H1 (cell line): ENCODE measurements around the gene SND1. TPM values are rescaled to one million over a fixed set of nuclear protein-coding genes. Genes with fewer than 3 reads are reported as not detected.

ENCODE experiments used
- CTCF ChIA-PET: fragments of 300-600 bp; sonication (Branson Sonifier 250); formaldehyde crosslinking; loops from one replicate; lab custom pipeline; 2021; ENCODE audit not compliant: partially characterized antibody; lab: Charles Lee
- POLR2A ChIA-PET: fragments of 300-600 bp; sonication (Branson Sonifier 250); formaldehyde crosslinking; loops from one replicate; lab custom pipeline; 2021; ENCODE audit warnings: inconsistent platforms; ENCODE audit not compliant: partially characterized antibody; lab: Charles Lee
- DNase-seq, 2 experiments: peaks; one replicate each; pipeline versions ENCODE4 v3.0.0 to v3.0.0-alpha.2; 2010 to 2022; ENCODE audit warnings: low spot score in 2 of 2, low read depth in 1 of 2, mixed read lengths in 1 of 2
- FAIRE-seq: peaks from 2 replicates; lab custom pipeline; 2011; peaks lifted over from hg19 to GRCh38; lab: Jason Lieb, UNC
- H2AFZ ChIP-seq: 2 replicates; pipeline ENCODE4 v1.8.1; 2012; ENCODE audit warnings: low read length, inconsistent platforms
- H2AK5ac ChIP-seq: 2 replicates; pipeline ENCODE4 v1.6.1; 2013; ENCODE audit warnings: low read depth, low read length
- H2BK120ac ChIP-seq: replicated peaks from 2 replicates; pipeline ENCODE3; 2013; ENCODE audit warnings: low read depth, low read length, inconsistent platforms
- H2BK12ac ChIP-seq: 2 replicates; pipeline ENCODE4 v1.6.1; 2013; ENCODE audit warnings: low read depth, low read length
- H2BK15ac ChIP-seq: 2 replicates; pipeline ENCODE4 v1.6.1; 2013; ENCODE audit warnings: low read length
- H2BK20ac ChIP-seq: 2 replicates; pipeline ENCODE4 v1.6.1; 2013; ENCODE audit warnings: low read length
- H2BK5ac ChIP-seq: 2 replicates; pipeline ENCODE4 v1.6.1; 2013; ENCODE audit warnings: low read depth, low read length
- H3K14ac ChIP-seq: 2 replicates; pipeline ENCODE4 v1.6.1; 2013; ENCODE audit warnings: inconsistent platforms; ENCODE audit not compliant: insufficient read length
- H3K18ac ChIP-seq: 2 replicates; pipeline ENCODE4 v1.6.1; 2013; ENCODE audit warnings: low read length; ENCODE audit errors: extremely low read depth
- H3K23ac ChIP-seq: 2 replicates; pipeline ENCODE4 v1.6.1; 2013; ENCODE audit warnings: inconsistent platforms; ENCODE audit not compliant: insufficient read length
- H3K23me2 ChIP-seq: 2 replicates; pipeline ENCODE4 v1.6.1; 2013; ENCODE audit warnings: low read depth, low read length
- H3K27ac ChIP-seq: 2 replicates; pipeline ENCODE4 v1.6.1; 2011; ENCODE audit warnings: low read depth, low read length, inconsistent platforms
- H3K27me3 ChIP-seq, 4 experiments: replicated peaks in 1 of 4; 1 replicate in 1 of 4; 2 replicates in 3 of 4; pipeline versions ENCODE4 v1.6.1 to v1.8.1; 2011 to 2013; ENCODE audit warnings: low read length in 3 of 4, mild to moderate bottlenecking in 3 of 4, inconsistent platforms in 2 of 4, mixed read lengths in 2 of 4, moderate library complexity in 1 of 4; ENCODE audit not compliant: control insufficient read depth in 3 of 4, insufficient read depth in 3 of 4; ENCODE audit errors: extremely low read depth in 1 of 4
- H3K36me3 ChIP-seq, 4 experiments: 2 replicates each; pipeline versions ENCODE4 v1.6.1 to v1.8.1; 2011 to 2013; ENCODE audit warnings: mild to moderate bottlenecking in 4 of 4, low read length in 3 of 4, moderate library complexity in 2 of 4, control low read depth in 1 of 4, inconsistent platforms in 1 of 4; ENCODE audit not compliant: insufficient read depth in 4 of 4, control insufficient read depth in 2 of 4
- H3K4ac ChIP-seq: replicated peaks from 2 replicates; pipeline ENCODE3; 2013; ENCODE audit warnings: low read length, low read depth, mixed read lengths, inconsistent platforms; ENCODE audit not compliant: insufficient read length
- H3K4me1 ChIP-seq, 4 experiments: replicated peaks in 1 of 4; 1 replicate in 1 of 4; 2 replicates in 3 of 4; pipeline versions ENCODE4 v1.6.1 to v1.8.1; 2011 to 2013; ENCODE audit warnings: low read length in 3 of 4, inconsistent platforms in 2 of 4, mixed read lengths in 1 of 4; ENCODE audit not compliant: insufficient read depth in 4 of 4, control insufficient read depth in 3 of 4
- H3K4me2 ChIP-seq, 2 experiments: 2 replicates each; pipeline versions ENCODE4 v1.6.1 to v1.8.1; 2011 to 2013; ENCODE audit warnings: low read depth in 2 of 2, low read length in 2 of 2, control low read depth in 1 of 2, inconsistent platforms in 1 of 2, mild to moderate bottlenecking in 1 of 2; ENCODE audit not compliant: insufficient read depth in 1 of 2
- H3K4me3 ChIP-seq, 4 experiments: fragments of 200-600, 300-600 bp in 1 of 4; sonication (generic), shearing (Covaris generic), sonication (Bioruptor Twin) in 1 of 4; 2 replicates each; pipeline versions ENCODE4 v1.5.1 to v1.8.1; 2011 to 2016; ENCODE audit warnings: low read length in 4 of 4, low read depth in 3 of 4, control low read depth in 2 of 4, inconsistent platforms in 2 of 4, mild to moderate bottlenecking in 2 of 4, mixed read lengths in 1 of 4, moderate library complexity in 1 of 4; ENCODE audit not compliant: insufficient read depth in 2 of 4; ENCODE audit errors: extremely low read depth in 1 of 4
- H3K56ac ChIP-seq: replicated peaks from 2 replicates; pipeline ENCODE3; 2013; ENCODE audit warnings: low read depth, mild to moderate bottlenecking, mixed read lengths, low read length, inconsistent platforms; ENCODE audit not compliant: insufficient read length
- H3K79me1 ChIP-seq: 2 replicates; pipeline ENCODE4 v1.6.1; 2013; ENCODE audit warnings: low read depth, low read length, control low read depth
- H3K79me2 ChIP-seq, 2 experiments: 2 replicates each; pipeline versions ENCODE4 v1.6.1 to v1.8.1; 2012 to 2013; ENCODE audit warnings: low read length in 2 of 2, mild to moderate bottlenecking in 2 of 2, inconsistent platforms in 1 of 2; ENCODE audit not compliant: insufficient read depth in 2 of 2, control insufficient read depth in 1 of 2
- H3K9ac ChIP-seq, 4 experiments: replicated peaks in 1 of 4; 1 replicate in 1 of 4; 2 replicates in 3 of 4; pipeline versions ENCODE4 v1.6.1 to v1.8.1; 2011 to 2013; ENCODE audit warnings: low read depth in 3 of 4, low read length in 3 of 4, control low read depth in 2 of 4, mild to moderate bottlenecking in 2 of 4, moderate library complexity in 2 of 4, inconsistent platforms in 1 of 4; ENCODE audit errors: extremely low read depth in 1 of 4
- H3K9me3 ChIP-seq, 2 experiments: 2 replicates each; pipeline versions ENCODE4 v1.6.1 to v1.8.1; 2012 to 2013; ENCODE audit warnings: mild to moderate bottlenecking in 2 of 2, moderate library complexity in 2 of 2, control low read depth in 1 of 2, inconsistent platforms in 1 of 2, low read depth in 1 of 2, low read length in 1 of 2, mixed read lengths in 1 of 2; ENCODE audit not compliant: insufficient read depth in 2 of 2
- H4K20me1 ChIP-seq, 2 experiments: replicated peaks in 1 of 2; 2 replicates each; pipeline versions ENCODE3 to v1.8.1; 2011 to 2013; ENCODE audit warnings: inconsistent platforms in 2 of 2, low read length in 2 of 2, mild to moderate bottlenecking in 1 of 2; ENCODE audit not compliant: insufficient read depth in 2 of 2, control insufficient read depth in 1 of 2
- H4K5ac ChIP-seq: 2 replicates; pipeline ENCODE4 v1.6.1; 2013; ENCODE audit warnings: low read length, low read depth, mixed read lengths, inconsistent platforms; ENCODE audit not compliant: insufficient read length
- H4K8ac ChIP-seq: 2 replicates; pipeline ENCODE4 v1.8.0; 2013; ENCODE audit warnings: mild to moderate bottlenecking, moderate library complexity, low read length, inconsistent platforms; ENCODE audit not compliant: insufficient read depth; ENCODE audit errors: extremely low read depth
- H4K91ac ChIP-seq: replicated peaks from 2 replicates; pipeline ENCODE3; 2013; ENCODE audit warnings: low read length, mixed read lengths, inconsistent platforms; ENCODE audit not compliant: insufficient read length
- ATF3 ChIP-seq: IDR thresholded peaks from 2 replicates; pipeline ENCODE4 v1.6.1; 2011; ENCODE audit warnings: low read depth, mild to moderate bottlenecking, low read length; ENCODE audit not compliant: insufficient read depth
- BCL11A ChIP-seq, 2 experiments: IDR thresholded peaks; one replicate each; pipeline ENCODE4 v1.6.1; 2011; ENCODE audit warnings: low read depth in 2 of 2, low read length in 2 of 2, mild to moderate bottlenecking in 2 of 2
- EZH2 ChIP-seq: fragments of 200-600 bp; sonication (generic); IDR thresholded peaks from 2 replicates; pipeline ENCODE4 v1.7.1; 2012; ENCODE audit warnings: low read depth, mild to moderate bottlenecking, moderate library complexity, low read length, inconsistent platforms; ENCODE audit not compliant: severe bottlenecking
- KDM5A ChIP-seq: fragments of 200-600 bp; IDR thresholded peaks from 2 replicates; pipeline ENCODE4 v1.7.1; 2012; ENCODE audit warnings: mild to moderate bottlenecking, low read length, inconsistent platforms, mixed read lengths
- NANOG ChIP-seq: IDR thresholded peaks from 2 replicates; pipeline ENCODE4 v1.6.1; 2011; ENCODE audit warnings: low read length, low read depth, mild to moderate bottlenecking, inconsistent platforms; ENCODE audit not compliant: insufficient read depth, poor library complexity, severe bottlenecking
- POLR2A ChIP-seq, 2 experiments: IDR thresholded peaks; 1 replicate in 1 of 2; 2 replicates in 1 of 2; pipeline ENCODE4 v1.6.1; 2011; ENCODE audit warnings: low read depth in 2 of 2, low read length in 2 of 2, mild to moderate bottlenecking in 2 of 2; ENCODE audit errors: control extremely low read depth in 1 of 2
- TCF12 ChIP-seq: IDR thresholded peaks from 2 replicates; pipeline ENCODE4 v1.6.1; 2011; ENCODE audit warnings: low read depth, mild to moderate bottlenecking, low read length
- YY1 ChIP-seq: IDR thresholded peaks from 2 replicates; pipeline ENCODE4 v1.6.1; 2011; ENCODE audit warnings: low read depth, mild to moderate bottlenecking, low read length
- ZNF274 ChIP-seq: IDR thresholded peaks from 2 replicates; pipeline ENCODE4 v1.7.0; 2012; ENCODE audit warnings: low read length, borderline replicate concordance; ENCODE audit errors: extremely low read depth
- WGBS, 2 experiments: shearing (Covaris generic) in 1 of 2; methylation state at CpG; one replicate each; pipeline versions ENCODE4 v1.1.6 to v1.1.7; 2013 to 2015; ENCODE audit warnings: low lambda C conversion rate in 2 of 2, mixed read lengths in 2 of 2, inconsistent platforms in 1 of 2, low coverage in 1 of 2, missing lambda C conversion rate in 1 of 2; ENCODE audit not compliant: insufficient replicate concordance in 2 of 2, insufficient coverage in 1 of 2, insufficient read length in 1 of 2; ENCODE audit errors: extremely low coverage in 1 of 2, missing lambda C conversion rate in 1 of 2; 5-methylcytosine and 5-hydroxymethylcytosine counted together
- polyA plus RNA-seq, 7 experiments: library from polyadenylated mRNA; depleted of rRNA in 3 of 7; stranded (reverse) in 5 of 7; unstranded in 2 of 7; fragments of >200 nt in 5 of 7; fragments of 200-250 nt in 2 of 7; gene quantifications; 1 replicate in 5 of 7; 2 replicates in 1 of 7; 4 replicates in 1 of 7; pipeline versions ENCODE4 v1.2.1 to v1.2.3, GENCODE V29; 2011 to 2013; ENCODE audit warnings: missing spikeins in 2 of 7, mixed read lengths in 2 of 7
- total RNA-seq: library from RNA; stranded (reverse); fragmentation: NEBNext Ultra II Directional; extraction: Animal tissue kit (Norgen Biotek cat#: 25700); gene quantifications from 2 replicates; pipeline ENCODE4 v1.2.1, GENCODE V29; 2021

Gene SND1
- total and polyA plus RNA-seq, 2 of the 8 experiments (the other 6 are each of a cell fraction or from before 2014, with no cell fraction given): 122 to 290 TPM

GRCh38 chr7:127789031-127789430 is 137.0 kb downstream of the SND1 start:
- Histone ChIP-seq H4K8ac (no peak overlapping the region), H3K4ac (no peak overlapping the region), H3K4me1 (peaks cover 0 to 3% (median 0%) of the 10 kb centered on the region in 4 experiments; a peak in 2 of 7 replicates), H3K4me2 (no peak overlapping the region), H2BK15ac (no peak overlapping the region), H3K9me3 (no peaks in the 10 kb centered on the region), H3K9ac (no peak overlapping the region), H3K27ac (no peak overlapping the region), H3K27me3 (no peaks in the 10 kb centered on the region), H3K14ac (no peak overlapping the region), H4K20me1 (peaks cover 11 to 13% of the 10 kb centered on the region in 2 experiments), H2BK5ac (no peak overlapping the region), H3K18ac (no peak overlapping the region), H2BK120ac (no peak overlapping the region), H2BK12ac (no peak overlapping the region), H2AK5ac (no peak overlapping the region), H3K23me2 (no peaks in the 10 kb centered on the region), H3K79me1 (peaks cover 11% of the 10 kb centered on the region; the same call in 1 of the 2 replicates), H3K56ac (no peak overlapping the region), H3K79me2 (peaks cover 3 to 62% of the 10 kb centered on the region in 2 experiments; a peak in 2 of 4 replicates), H2AFZ (no peak overlapping the region), H4K91ac (no peak overlapping the region), H3K23ac (no peak overlapping the region), H3K4me3 (no peak overlapping the region), H4K5ac (no peak overlapping the region), H2BK20ac (no peak overlapping the region), H3K36me3 (no peaks in the 10 kb centered on the region; a peak in 2 of 8 replicates)
- DNase-seq: no peak
- ChIA-PET CTCF (interaction anchor here (0.6 to 7.4 kb wide), 6 partner anchors 8 to 230 kb away, joined by 3 to 91 read pairs (median 4); no protein-coding TSS in a partner anchor), POLR2A (no interaction called here)
- no peak for FAIRE-seq
- 91% methylated on average over 3 of the region's 3 CpGs; no CpG with 5 or more reads in 1 of the 2 experiments for WGBS, 2 experiments
- TF ChIP-seq EZH2 (no peak), ATF3 (no peak), KDM5A (no peak), YY1 (no peak), BCL11A (IDR thresholded peaks at IDR 0.05; ENCODE audit: low read depth in 2 of 2, low read length in 2 of 2) (no peak), ZNF274 (no peak), TCF12 (no peak), NANOG (no peak), POLR2A (IDR thresholded peaks at IDR 0.05; ENCODE audit: control extremely low read depth in 1 of 2, low read depth in 2 of 2, low read length in 2 of 2) (no peak)
